ENCODE measurements around the gene AMIGO3.

- no peak; the same call in 1 of the 2 replicates for TF ChIP-seq POLR2AphosphoS5 (IDR thresholded peaks at IDR 0.05; ENCODE audit: low read depth, low read length)
- no peak for TF ChIP-seq POLR2A (IDR thresholded peaks at IDR 0.05; ENCODE audit: low read depth, low read length)
- TF ChIP-seq TAF1 (IDR thresholded peaks at IDR 0.05; ENCODE audit: borderline replicate concordance, low read depth, low read length): no peak
These were observed 47.9 kb downstream of the AMIGO3 start for GRCh38 chr3:49671291-49672288.

Measured in GM12892 (cell line).